GM12864 (cell line): ENCODE measurements around the gene KCNMA1.

Experiments
- DNase-seq: peaks from one replicate; pipeline ENCODE4 v3.0.0-alpha.2; 2011; ENCODE audit warnings: low read depth
- H3K4me3 ChIP-seq: 2 replicates; pipeline ENCODE4 v1.5.1; 2011; ENCODE audit warnings: mild to moderate bottlenecking, low read depth, low read length, control low read depth
- TF ChIP-seq, protein P1 (sequence below): IDR thresholded peaks from 2 replicates; pipeline ENCODE4 v1.5.1; 2011; ENCODE audit warnings: low read depth, mild to moderate bottlenecking, moderate library complexity, low read length, control low read depth, inconsistent platforms; ENCODE audit errors: missing control alignments

The KCNMA1 gene

GRCh38 chr10:77648472-77648871 is 10.9 kb upstream of the KCNMA1 start:
- H3K4me3 ChIP-seq: no peak overlapping the region
- TF ChIP-seq, protein P1, sequence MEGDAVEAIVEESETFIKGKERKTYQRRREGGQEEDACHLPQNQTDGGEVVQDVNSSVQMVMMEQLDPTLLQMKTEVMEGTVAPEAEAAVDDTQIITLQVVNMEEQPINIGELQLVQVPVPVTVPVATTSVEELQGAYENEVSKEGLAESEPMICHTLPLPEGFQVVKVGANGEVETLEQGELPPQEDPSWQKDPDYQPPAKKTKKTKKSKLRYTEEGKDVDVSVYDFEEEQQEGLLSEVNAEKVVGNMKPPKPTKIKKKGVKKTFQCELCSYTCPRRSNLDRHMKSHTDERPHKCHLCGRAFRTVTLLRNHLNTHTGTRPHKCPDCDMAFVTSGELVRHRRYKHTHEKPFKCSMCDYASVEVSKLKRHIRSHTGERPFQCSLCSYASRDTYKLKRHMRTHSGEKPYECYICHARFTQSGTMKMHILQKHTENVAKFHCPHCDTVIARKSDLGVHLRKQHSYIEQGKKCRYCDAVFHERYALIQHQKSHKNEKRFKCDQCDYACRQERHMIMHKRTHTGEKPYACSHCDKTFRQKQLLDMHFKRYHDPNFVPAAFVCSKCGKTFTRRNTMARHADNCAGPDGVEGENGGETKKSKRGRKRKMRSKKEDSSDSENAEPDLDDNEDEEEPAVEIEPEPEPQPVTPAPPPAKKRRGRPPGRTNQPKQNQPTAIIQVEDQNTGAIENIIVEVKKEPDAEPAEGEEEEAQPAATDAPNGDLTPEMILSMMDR: no peak
- no peak for DNase-seq

- TF ChIP-seq, protein P1: no peak
- H3K4me3 ChIP-seq: no peak overlapping the region
- no peak for DNase-seq
These were observed 10.1 kb upstream of the KCNMA1 start for GRCh38 chr10:77647543-77648293.

DNA sequence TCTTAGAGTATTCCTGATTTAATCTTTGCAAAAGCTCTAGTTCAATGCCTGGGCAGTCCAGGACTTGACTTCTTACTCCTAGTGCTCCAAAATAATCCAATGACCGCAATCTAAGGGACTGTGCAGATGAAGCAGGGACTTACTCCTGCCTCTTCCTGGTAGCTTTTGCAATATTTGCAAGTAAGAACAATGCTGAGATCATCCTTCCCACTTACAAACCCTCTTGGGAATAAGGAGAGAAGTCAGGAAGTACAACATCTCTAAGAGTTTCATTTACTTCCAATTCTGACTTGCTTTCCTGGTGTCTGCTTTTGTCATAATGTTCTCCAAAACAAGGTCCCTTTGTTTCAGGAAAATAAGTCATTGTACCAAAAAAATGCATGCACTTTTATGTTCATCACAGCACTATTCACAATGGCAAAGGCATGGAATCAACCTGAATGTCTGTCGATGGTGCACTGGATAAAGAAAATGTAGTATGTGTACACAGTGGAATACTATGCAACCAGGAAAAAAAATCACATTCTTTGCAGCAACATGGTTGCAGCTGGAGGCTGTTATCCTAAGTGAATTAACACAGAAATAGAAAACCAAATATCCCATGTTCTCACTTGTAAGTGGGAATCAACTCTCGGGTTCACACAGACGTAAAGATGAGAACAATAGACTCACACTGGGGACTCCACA is 7.1 kb upstream of the KCNMA1 start:
- no peak for DNase-seq
- H3K4me3 ChIP-seq: no peak overlapping the region
- TF ChIP-seq, protein P1: no peak

DNA sequence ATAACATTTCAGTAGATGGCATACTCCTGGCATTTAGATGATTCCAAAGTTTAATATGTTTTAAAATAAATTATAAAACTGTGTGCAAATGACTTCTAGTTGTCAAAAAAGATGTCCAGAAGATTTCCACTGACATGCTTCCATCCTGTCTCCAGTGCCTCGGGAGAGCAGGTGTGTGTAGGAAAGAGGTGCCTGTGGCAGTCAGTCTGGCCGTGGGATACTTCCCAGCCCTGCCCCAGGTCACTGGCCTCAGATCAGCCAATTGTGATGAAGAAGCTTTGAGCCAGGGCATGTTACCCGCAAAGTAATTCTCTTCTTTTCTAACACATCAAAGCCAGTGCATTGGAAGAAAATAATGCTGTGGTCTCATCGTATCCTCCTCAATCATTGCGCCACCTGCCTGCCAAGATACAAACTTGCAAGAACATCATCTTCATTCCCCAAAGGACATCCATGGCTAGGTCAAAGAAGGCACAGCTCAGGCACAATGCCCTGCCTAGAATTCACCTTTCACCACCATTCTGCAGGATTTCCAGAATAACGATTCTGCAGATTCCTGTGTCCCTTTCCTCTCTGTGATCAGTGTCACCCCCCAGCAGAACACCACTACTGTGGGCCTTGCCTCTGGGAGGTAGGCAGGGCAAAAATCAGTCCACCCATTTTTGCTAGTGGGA is 6.3 kb upstream of the KCNMA1 start:
- DNase-seq: no peak
- TF ChIP-seq, protein P1: peak; percentile 72
- no peak overlapping the region for H3K4me3 ChIP-seq

- TF ChIP-seq, protein P1: peak; percentile 59
- H3K4me3 ChIP-seq: no peak overlapping the region
- DNase-seq: no peak
These were observed 4.3 kb upstream of the KCNMA1 start for GRCh38 chr10:77641788-77642397.

GRCh38 chr10:77641344-77641743 is 3.7 kb upstream of the KCNMA1 start:
- TF ChIP-seq, protein P1: no peak
- no peak for DNase-seq

More at GRCh38 chr10:77641344-77641743, 3.7 kb upstream of the KCNMA1 start:
- H3K4me3 ChIP-seq: no peak overlapping the region
